AML-193 (cell line): Measurements from ENCODE around the gene GFRA1.

Experiments
- DNase-seq, 2 experiments: peaks; one replicate each; lab custom pipeline; 2025; lab: John Stamatoyannopoulos, UW

The GFRA1 gene

GRCh38 chr10:116241085-116241484, 31.9 kb downstream of the GFRA1 start:
- no peak for DNase-seq

GRCh38 chr10:116240157-116240950, 32.7 kb downstream of the GFRA1 start:
- no peak for DNase-seq

GRCh38 chr10:116239229-116239628, 33.8 kb downstream of the GFRA1 start:
- no peak for DNase-seq

- no peak for DNase-seq
These were observed 35.0 kb downstream of the GFRA1 start for GRCh38 chr10:116237970-116238369.

- no peak for DNase-seq
These were observed 35.7 kb downstream of the GFRA1 start for GRCh38 chr10:116237260-116237659.

GRCh38 chr10:116233230-116233629, 39.8 kb downstream of the GFRA1 start:
- DNase-seq: no peak

- DNase-seq: no peak
These were observed 40.4 kb downstream of the GFRA1 start for GRCh38 chr10:116232613-116233012.

GRCh38 chr10:116226766-116227165, 46.2 kb downstream of the GFRA1 start:
- no peak for DNase-seq

- DNase-seq: no peak
These were observed 47.0 kb downstream of the GFRA1 start for GRCh38 chr10:116226053-116226452.

- no peak for DNase-seq
These were observed 49.7 kb downstream of the GFRA1 start for GRCh38 chr10:116223289-116223688.

GRCh38 chr10:116221053-116221452, 52.0 kb downstream of the GFRA1 start:
- no peak for DNase-seq

- no peak for DNase-seq
These were observed 56.3 kb downstream of the GFRA1 start for GRCh38 chr10:116216676-116217075.

GRCh38 chr10:116215651-116216050, 57.4 kb downstream of the GFRA1 start:
- DNase-seq: no peak

GRCh38 chr10:116211682-116212081, 61.3 kb downstream of the GFRA1 start:
- no peak for DNase-seq

GRCh38 chr10:116210588-116211346, 62.2 kb downstream of the GFRA1 start:
- no peak for DNase-seq

GRCh38 chr10:116209781-116210180, 63.2 kb downstream of the GFRA1 start:
- DNase-seq: no peak

- no peak for DNase-seq
These were observed 63.9 kb downstream of the GFRA1 start for GRCh38 chr10:116208956-116209567.

GRCh38 chr10:116207690-116208089, 65.3 kb downstream of the GFRA1 start:
- DNase-seq: no peak

GRCh38 chr10:116203661-116204060, 69.3 kb downstream of the GFRA1 start:
- DNase-seq: no peak

GRCh38 chr10:116201670-116202430, 71.2 kb downstream of the GFRA1 start:
- DNase-seq: no peak

- no peak for DNase-seq
These were observed 72.0 kb downstream of the GFRA1 start for GRCh38 chr10:116201011-116201410.

GRCh38 chr10:116198676-116199035, 74.3 kb downstream of the GFRA1 start:
- no peak for DNase-seq
